ENCODE measurements around the gene PRDX3.
"Not testable (repeated sequence)": the region's sequence is repeated elsewhere in the genome, so short reads cannot be mapped to it uniquely, and the experiment has no call there.

Gene PRDX3

DNA sequence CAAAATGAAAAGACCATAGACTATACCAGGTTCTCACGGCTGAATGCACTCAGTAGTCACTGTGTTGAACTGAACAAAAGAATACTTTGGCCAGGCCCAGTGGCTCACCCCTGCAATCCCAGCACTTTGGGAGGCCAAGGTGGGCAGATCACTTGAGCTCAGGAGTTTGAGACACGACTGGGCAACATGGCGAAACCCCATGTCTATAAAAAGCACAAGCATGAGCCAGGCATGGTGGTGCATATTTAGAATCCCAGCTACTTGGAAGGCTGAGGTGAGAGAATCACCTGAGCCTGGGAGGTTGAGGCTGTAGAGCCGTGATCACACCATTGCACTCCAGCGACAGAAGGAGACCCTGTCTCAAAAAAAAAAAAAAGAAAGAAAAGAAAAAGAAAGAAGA, 25.6 kb downstream of the PRDX3 start:
- Histone ChIP-seq H4K91ac (ENCODE audit: low read depth, low read length, poor library complexity) (no peak overlapping the region), H3K18ac (ENCODE audit: low read length) (no peak overlapping the region)
- WGBS, 2 donors (ENCODE audit: extremely low coverage in 2 of 2, insufficient read length in 2 of 2, insufficient replicate concordance in 1 of 2): no CpG with 5 or more reads among the region's 5 CpGs

DNA sequence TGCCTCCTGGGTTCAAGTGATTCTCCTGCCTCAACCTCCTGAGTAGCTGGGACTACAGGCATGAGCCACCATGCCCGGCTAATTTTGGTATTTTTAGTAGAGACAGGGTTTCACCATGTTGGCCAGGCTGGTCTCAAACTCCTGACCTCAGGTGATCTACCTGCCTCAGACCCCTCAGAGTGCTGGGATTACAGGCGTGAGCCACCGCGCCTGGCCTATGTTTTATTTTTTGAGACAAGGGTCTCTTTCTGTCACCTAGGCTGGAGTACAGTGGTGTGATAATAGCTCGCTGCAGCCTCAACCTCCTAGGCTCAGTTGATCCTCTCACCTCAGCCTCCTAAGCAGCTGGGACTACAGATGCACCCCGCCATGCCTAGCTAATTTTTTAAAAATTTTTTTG, 27.0 kb downstream of the PRDX3 start:
- H3K4me1 ChIP-seq (ENCODE audit: control insufficient read depth in 2 of 2, insufficient read depth in 1 of 2, low read depth in 1 of 2, low read length in 2 of 2); H3K27ac ChIP-seq (replicated peaks; ENCODE audit: low read length); H2BK120ac ChIP-seq (ENCODE audit: low read depth, low read length); H4K8ac ChIP-seq (ENCODE audit: low read depth, low read length); H3K18ac ChIP-seq (ENCODE audit: low read length); DNase-seq (ENCODE audit: low spot score); H3K9ac ChIP-seq (ENCODE audit: low read depth, low read length, poor library complexity); H3K27me3 ChIP-seq (ENCODE audit: control insufficient read depth in 3 of 3, insufficient read depth in 3 of 3, low read depth in 1 of 3, low read length in 3 of 3); H3K14ac ChIP-seq (ENCODE audit: low read length); H2BK5ac ChIP-seq (ENCODE audit: low read length); H3K4me3 ChIP-seq (ENCODE audit: low read length in 2 of 2); H3K9me3 ChIP-seq (replicated peaks in 1 of 2; ENCODE audit: control insufficient read depth in 2 of 2, insufficient read depth in 1 of 2, low read depth in 1 of 2, low read length in 2 of 2); H2BK12ac ChIP-seq (ENCODE audit: low read length); H3K4me2 ChIP-seq (ENCODE audit: insufficient read depth, low read length, poor library complexity, severe bottlenecking); H3K79me1 ChIP-seq (ENCODE audit: low read depth, low read length); H2BK15ac ChIP-seq (ENCODE audit: low read length); H2AK5ac ChIP-seq (ENCODE audit: low read depth, low read length); H2AFZ ChIP-seq (ENCODE audit: low read length); H4K91ac ChIP-seq (ENCODE audit: low read depth, low read length, poor library complexity); H3K23ac ChIP-seq (ENCODE audit: low read depth, low read length, poor library complexity); H3K4ac ChIP-seq (ENCODE audit: low read length): not testable (repeated sequence)
- WGBS, 2 donors (ENCODE audit: extremely low coverage in 2 of 2, insufficient read length in 2 of 2, insufficient replicate concordance in 1 of 2): no CpG with 5 or more reads among the region's 6 CpGs
- peaks cover 10 to 71% of the 10 kb centered on the region in 2 donors for H3K36me3 ChIP-seq (replicated peaks in 1 of 2; ENCODE audit: control insufficient read depth in 2 of 2, insufficient read depth in 2 of 2, low read length in 2 of 2)

More for the DNA sequence above, 25.6 kb downstream of the PRDX3 start:
- no peak overlapping the region for H3K27ac ChIP-seq (replicated peaks; ENCODE audit: low read length)
- H3K9ac ChIP-seq (ENCODE audit: low read depth, low read length, poor library complexity): no peak overlapping the region
- no peak overlapping the region for H2BK5ac ChIP-seq (ENCODE audit: low read length)
- no peak overlapping the region for H4K8ac ChIP-seq (ENCODE audit: low read depth, low read length)
- no peak overlapping the region for H3K4me3 ChIP-seq (ENCODE audit: low read length in 2 of 2)
- no peaks in the 10 kb centered on the region for H3K4me1 ChIP-seq (ENCODE audit: control insufficient read depth in 2 of 2, insufficient read depth in 1 of 2, low read depth in 1 of 2, low read length in 2 of 2)
- no peak overlapping the region for H2AFZ ChIP-seq (ENCODE audit: low read length)
- no peak overlapping the region for H2BK120ac ChIP-seq (ENCODE audit: low read depth, low read length)
- no peak overlapping the region for H2BK15ac ChIP-seq (ENCODE audit: low read length)
- no peaks in the 10 kb centered on the region for H3K27me3 ChIP-seq (ENCODE audit: control insufficient read depth in 3 of 3, insufficient read depth in 3 of 3, low read depth in 1 of 3, low read length in 3 of 3)
- H3K23ac ChIP-seq (ENCODE audit: low read depth, low read length, poor library complexity): no peak overlapping the region
- H2AK5ac ChIP-seq (ENCODE audit: low read depth, low read length): no peak overlapping the region
- DNase-seq (ENCODE audit: low spot score): no peak
- H3K9me3 ChIP-seq (replicated peaks in 1 of 2; ENCODE audit: control insufficient read depth in 2 of 2, insufficient read depth in 1 of 2, low read depth in 1 of 2, low read length in 2 of 2): peaks cover 0 to 1% of the 10 kb centered on the region in 2 donors
- peaks cover 11 to 69% of the 10 kb centered on the region in 2 donors for H3K36me3 ChIP-seq (replicated peaks in 1 of 2; ENCODE audit: control insufficient read depth in 2 of 2, insufficient read depth in 2 of 2, low read length in 2 of 2)
- no peaks in the 10 kb centered on the region for H3K79me1 ChIP-seq (ENCODE audit: low read depth, low read length)
- H3K4me2 ChIP-seq (ENCODE audit: insufficient read depth, low read length, poor library complexity, severe bottlenecking): no peak overlapping the region
- H3K4ac ChIP-seq (ENCODE audit: low read length): no peak overlapping the region
- H3K14ac ChIP-seq (ENCODE audit: low read length): no peak overlapping the region
- no peak overlapping the region for H2BK12ac ChIP-seq (ENCODE audit: low read length)

DNA sequence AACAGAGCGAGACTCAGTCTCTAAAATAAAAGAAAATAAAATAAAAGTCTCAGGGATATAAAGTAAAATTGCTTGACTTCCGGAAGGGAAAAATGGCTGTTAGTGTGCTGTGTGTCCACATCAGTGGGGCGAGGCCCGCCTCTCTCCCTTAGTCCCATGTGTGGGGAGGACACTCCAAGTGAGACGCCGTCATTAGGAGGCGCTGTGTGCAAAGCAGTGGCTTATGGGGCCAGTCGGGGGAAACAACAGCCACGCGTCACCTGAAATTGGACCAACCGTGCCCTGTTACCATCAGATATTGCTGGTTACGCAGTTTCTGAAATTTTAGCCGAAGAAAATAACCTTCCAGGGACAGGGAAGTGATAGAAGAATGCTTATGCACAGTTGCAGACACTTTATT, 28.9 kb downstream of the PRDX3 start:
- Histone ChIP-seq H3K27ac (replicated peaks; ENCODE audit: low read length) (no peak overlapping the region), H3K36me3 (replicated peaks in 1 of 2; ENCODE audit: control insufficient read depth in 2 of 2, insufficient read depth in 2 of 2, low read length in 2 of 2) (peaks cover 8 to 63% of the 10 kb centered on the region in 2 donors), H3K14ac (ENCODE audit: low read length) (no peak overlapping the region), H3K9me3 (replicated peaks in 1 of 2; ENCODE audit: control insufficient read depth in 2 of 2, insufficient read depth in 1 of 2, low read depth in 1 of 2, low read length in 2 of 2) (peaks cover 0 to 1% of the 10 kb centered on the region in 2 donors), H3K18ac (ENCODE audit: low read length) (no peak overlapping the region), H3K79me1 (ENCODE audit: low read depth, low read length) (no peaks in the 10 kb centered on the region), H3K27me3 (ENCODE audit: control insufficient read depth in 3 of 3, insufficient read depth in 3 of 3, low read depth in 1 of 3, low read length in 3 of 3) (no peaks in the 10 kb centered on the region), H2BK15ac (ENCODE audit: low read length) (no peak overlapping the region), H2AK5ac (ENCODE audit: low read depth, low read length) (no peak overlapping the region), H2AFZ (ENCODE audit: low read length) (no peak overlapping the region), H2BK12ac (ENCODE audit: low read length) (no peak overlapping the region), H2BK5ac (ENCODE audit: low read length) (no peak overlapping the region), H3K4me3 (ENCODE audit: low read length in 2 of 2) (no peak overlapping the region), H3K9ac (ENCODE audit: low read depth, low read length, poor library complexity) (peak overlapping the region; percentile 56), H4K91ac (ENCODE audit: low read depth, low read length, poor library complexity) (no peak overlapping the region), H2BK120ac (ENCODE audit: low read depth, low read length) (no peak overlapping the region), H4K8ac (ENCODE audit: low read depth, low read length) (no peak overlapping the region), H3K4me1 (ENCODE audit: control insufficient read depth in 2 of 2, insufficient read depth in 1 of 2, low read depth in 1 of 2, low read length in 2 of 2) (no peaks in the 10 kb centered on the region), H3K4me2 (ENCODE audit: insufficient read depth, low read length, poor library complexity, severe bottlenecking) (no peak overlapping the region), H3K23ac (ENCODE audit: low read depth, low read length, poor library complexity) (no peak overlapping the region), H3K4ac (ENCODE audit: low read length) (no peak overlapping the region)
- no peak for DNase-seq (ENCODE audit: low spot score)
- no CpG with 5 or more reads among the region's 13 CpGs for WGBS, 2 donors (ENCODE audit: extremely low coverage in 2 of 2, insufficient read length in 2 of 2, insufficient replicate concordance in 1 of 2)

DNA sequence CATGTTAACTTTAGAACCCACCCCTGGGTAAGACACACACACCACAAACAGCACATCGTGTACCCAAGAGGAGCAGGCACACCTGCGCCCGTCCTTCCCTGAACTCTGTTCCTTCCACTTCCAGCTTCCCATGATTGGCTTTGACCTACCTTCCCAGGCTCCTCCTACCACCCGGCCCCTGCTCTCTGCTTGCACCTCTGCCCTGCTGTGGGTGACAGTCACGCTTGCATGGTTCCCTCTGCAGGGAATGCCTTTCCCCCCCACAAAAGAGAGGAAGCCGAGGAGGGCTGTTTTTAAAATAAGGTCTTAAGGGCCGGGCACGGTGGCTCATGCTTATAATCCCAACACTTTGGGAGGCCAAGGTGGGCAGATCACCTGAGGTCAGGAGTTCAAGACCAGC, 29.5 kb downstream of the PRDX3 start:
- H3K14ac ChIP-seq (ENCODE audit: low read length): no peak overlapping the region
- H3K79me1 ChIP-seq (ENCODE audit: low read depth, low read length): no peaks in the 10 kb centered on the region
- no peak overlapping the region for H4K8ac ChIP-seq (ENCODE audit: low read depth, low read length)
- no peak overlapping the region for H4K91ac ChIP-seq (ENCODE audit: low read depth, low read length, poor library complexity)
- no peak overlapping the region for H2BK12ac ChIP-seq (ENCODE audit: low read length)
- no peak for DNase-seq (ENCODE audit: low spot score)
- H3K27me3 ChIP-seq (ENCODE audit: control insufficient read depth in 3 of 3, insufficient read depth in 3 of 3, low read depth in 1 of 3, low read length in 3 of 3): no peaks in the 10 kb centered on the region
- WGBS, 2 donors (ENCODE audit: extremely low coverage in 2 of 2, insufficient read length in 2 of 2, insufficient replicate concordance in 1 of 2): no CpG with 5 or more reads among the region's 8 CpGs
- no peaks in the 10 kb centered on the region for H3K4me1 ChIP-seq (ENCODE audit: control insufficient read depth in 2 of 2, insufficient read depth in 1 of 2, low read depth in 1 of 2, low read length in 2 of 2)
- H2BK120ac ChIP-seq (ENCODE audit: low read depth, low read length): no peak overlapping the region
- no peak overlapping the region for H3K4ac ChIP-seq (ENCODE audit: low read length)
- peaks cover 6 to 58% of the 10 kb centered on the region in 2 donors for H3K36me3 ChIP-seq (replicated peaks in 1 of 2; ENCODE audit: control insufficient read depth in 2 of 2, insufficient read depth in 2 of 2, low read length in 2 of 2)
- H3K9ac ChIP-seq (ENCODE audit: low read depth, low read length, poor library complexity): peak overlapping the region; percentile 24
- no peak overlapping the region for H2BK15ac ChIP-seq (ENCODE audit: low read length)
- H2BK5ac ChIP-seq (ENCODE audit: low read length): no peak overlapping the region
- no peak overlapping the region for H2AFZ ChIP-seq (ENCODE audit: low read length)
- H3K23ac ChIP-seq (ENCODE audit: low read depth, low read length, poor library complexity): peak overlapping the region; percentile 85
- H3K4me2 ChIP-seq (ENCODE audit: insufficient read depth, low read length, poor library complexity, severe bottlenecking): no peak overlapping the region
- no peak overlapping the region for H2AK5ac ChIP-seq (ENCODE audit: low read depth, low read length)
- no peak overlapping the region for H3K4me3 ChIP-seq (ENCODE audit: low read length in 2 of 2)
- no peaks in the 10 kb centered on the region for H3K9me3 ChIP-seq (replicated peaks in 1 of 2; ENCODE audit: control insufficient read depth in 2 of 2, insufficient read depth in 1 of 2, low read depth in 1 of 2, low read length in 2 of 2)
- no peak overlapping the region for H3K27ac ChIP-seq (replicated peaks; ENCODE audit: low read length)
- H3K18ac ChIP-seq (ENCODE audit: low read length): no peak overlapping the region

Measured in neuronal stem cell (in vitro differentiated cells).